H1 (cell line): ENCODE measurements around the gene NEK2. TPM values are rescaled to one million over a fixed set of nuclear protein-coding genes. Genes with fewer than 3 reads are reported as not detected.

Source experiments
- CTCF ChIA-PET: fragments of 300-600 bp; sonication (Branson Sonifier 250); formaldehyde crosslinking; loops from one replicate; lab custom pipeline; 2021; ENCODE audit not compliant: partially characterized antibody; lab: Charles Lee
- POLR2A ChIA-PET: fragments of 300-600 bp; sonication (Branson Sonifier 250); formaldehyde crosslinking; loops from one replicate; lab custom pipeline; 2021; ENCODE audit warnings: inconsistent platforms; ENCODE audit not compliant: partially characterized antibody; lab: Charles Lee
- DNase-seq, 2 experiments: peaks; one replicate each; pipeline versions ENCODE4 v3.0.0 to v3.0.0-alpha.2; 2010 to 2022; ENCODE audit warnings: low spot score in 2 of 2, low read depth in 1 of 2, mixed read lengths in 1 of 2
- FAIRE-seq: peaks from 2 replicates; lab custom pipeline; 2011; peaks lifted over from hg19 to GRCh38; lab: Jason Lieb, UNC
- H2AFZ ChIP-seq: 2 replicates; pipeline ENCODE4 v1.8.1; 2012; ENCODE audit warnings: low read length, inconsistent platforms
- H2AK5ac ChIP-seq: 2 replicates; pipeline ENCODE4 v1.6.1; 2013; ENCODE audit warnings: low read depth, low read length
- H2BK120ac ChIP-seq: replicated peaks from 2 replicates; pipeline ENCODE3; 2013; ENCODE audit warnings: low read depth, low read length, inconsistent platforms
- H2BK12ac ChIP-seq: 2 replicates; pipeline ENCODE4 v1.6.1; 2013; ENCODE audit warnings: low read depth, low read length
- H2BK15ac ChIP-seq: 2 replicates; pipeline ENCODE4 v1.6.1; 2013; ENCODE audit warnings: low read length
- H2BK20ac ChIP-seq: 2 replicates; pipeline ENCODE4 v1.6.1; 2013; ENCODE audit warnings: low read length
- H2BK5ac ChIP-seq: 2 replicates; pipeline ENCODE4 v1.6.1; 2013; ENCODE audit warnings: low read depth, low read length
- H3K14ac ChIP-seq: 2 replicates; pipeline ENCODE4 v1.6.1; 2013; ENCODE audit warnings: inconsistent platforms; ENCODE audit not compliant: insufficient read length
- H3K18ac ChIP-seq: 2 replicates; pipeline ENCODE4 v1.6.1; 2013; ENCODE audit warnings: low read length; ENCODE audit errors: extremely low read depth
- H3K23ac ChIP-seq: 2 replicates; pipeline ENCODE4 v1.6.1; 2013; ENCODE audit warnings: inconsistent platforms; ENCODE audit not compliant: insufficient read length
- H3K23me2 ChIP-seq: 2 replicates; pipeline ENCODE4 v1.6.1; 2013; ENCODE audit warnings: low read depth, low read length
- H3K27ac ChIP-seq: 2 replicates; pipeline ENCODE4 v1.6.1; 2011; ENCODE audit warnings: low read depth, low read length, inconsistent platforms
- H3K27me3 ChIP-seq, 4 experiments: replicated peaks in 1 of 4; 1 replicate in 1 of 4; 2 replicates in 3 of 4; pipeline versions ENCODE4 v1.6.1 to v1.8.1; 2011 to 2013; ENCODE audit warnings: low read length in 3 of 4, mild to moderate bottlenecking in 3 of 4, inconsistent platforms in 2 of 4, mixed read lengths in 2 of 4, moderate library complexity in 1 of 4; ENCODE audit not compliant: control insufficient read depth in 3 of 4, insufficient read depth in 3 of 4; ENCODE audit errors: extremely low read depth in 1 of 4
- H3K36me3 ChIP-seq, 4 experiments: 2 replicates each; pipeline versions ENCODE4 v1.6.1 to v1.8.1; 2011 to 2013; ENCODE audit warnings: mild to moderate bottlenecking in 4 of 4, low read length in 3 of 4, moderate library complexity in 2 of 4, control low read depth in 1 of 4, inconsistent platforms in 1 of 4; ENCODE audit not compliant: insufficient read depth in 4 of 4, control insufficient read depth in 2 of 4
- H3K4ac ChIP-seq: replicated peaks from 2 replicates; pipeline ENCODE3; 2013; ENCODE audit warnings: low read length, low read depth, mixed read lengths, inconsistent platforms; ENCODE audit not compliant: insufficient read length
- H3K4me1 ChIP-seq, 4 experiments: replicated peaks in 1 of 4; 1 replicate in 1 of 4; 2 replicates in 3 of 4; pipeline versions ENCODE4 v1.6.1 to v1.8.1; 2011 to 2013; ENCODE audit warnings: low read length in 3 of 4, inconsistent platforms in 2 of 4, mixed read lengths in 1 of 4; ENCODE audit not compliant: insufficient read depth in 4 of 4, control insufficient read depth in 3 of 4
- H3K4me2 ChIP-seq, 2 experiments: 2 replicates each; pipeline versions ENCODE4 v1.6.1 to v1.8.1; 2011 to 2013; ENCODE audit warnings: low read depth in 2 of 2, low read length in 2 of 2, control low read depth in 1 of 2, inconsistent platforms in 1 of 2, mild to moderate bottlenecking in 1 of 2; ENCODE audit not compliant: insufficient read depth in 1 of 2
- H3K4me3 ChIP-seq, 4 experiments: fragments of 200-600, 300-600 bp in 1 of 4; sonication (generic), shearing (Covaris generic), sonication (Bioruptor Twin) in 1 of 4; 2 replicates each; pipeline versions ENCODE4 v1.5.1 to v1.8.1; 2011 to 2016; ENCODE audit warnings: low read length in 4 of 4, low read depth in 3 of 4, control low read depth in 2 of 4, inconsistent platforms in 2 of 4, mild to moderate bottlenecking in 2 of 4, mixed read lengths in 1 of 4, moderate library complexity in 1 of 4; ENCODE audit not compliant: insufficient read depth in 2 of 4; ENCODE audit errors: extremely low read depth in 1 of 4
- H3K56ac ChIP-seq: replicated peaks from 2 replicates; pipeline ENCODE3; 2013; ENCODE audit warnings: low read depth, mild to moderate bottlenecking, mixed read lengths, low read length, inconsistent platforms; ENCODE audit not compliant: insufficient read length
- H3K79me1 ChIP-seq: 2 replicates; pipeline ENCODE4 v1.6.1; 2013; ENCODE audit warnings: low read depth, low read length, control low read depth
- H3K79me2 ChIP-seq, 2 experiments: 2 replicates each; pipeline versions ENCODE4 v1.6.1 to v1.8.1; 2012 to 2013; ENCODE audit warnings: low read length in 2 of 2, mild to moderate bottlenecking in 2 of 2, inconsistent platforms in 1 of 2; ENCODE audit not compliant: insufficient read depth in 2 of 2, control insufficient read depth in 1 of 2
- H3K9ac ChIP-seq, 4 experiments: replicated peaks in 1 of 4; 1 replicate in 1 of 4; 2 replicates in 3 of 4; pipeline versions ENCODE4 v1.6.1 to v1.8.1; 2011 to 2013; ENCODE audit warnings: low read depth in 3 of 4, low read length in 3 of 4, control low read depth in 2 of 4, mild to moderate bottlenecking in 2 of 4, moderate library complexity in 2 of 4, inconsistent platforms in 1 of 4; ENCODE audit errors: extremely low read depth in 1 of 4
- H3K9me3 ChIP-seq, 2 experiments: 2 replicates each; pipeline versions ENCODE4 v1.6.1 to v1.8.1; 2012 to 2013; ENCODE audit warnings: mild to moderate bottlenecking in 2 of 2, moderate library complexity in 2 of 2, control low read depth in 1 of 2, inconsistent platforms in 1 of 2, low read depth in 1 of 2, low read length in 1 of 2, mixed read lengths in 1 of 2; ENCODE audit not compliant: insufficient read depth in 2 of 2
- H4K20me1 ChIP-seq, 2 experiments: replicated peaks in 1 of 2; 2 replicates each; pipeline versions ENCODE3 to v1.8.1; 2011 to 2013; ENCODE audit warnings: inconsistent platforms in 2 of 2, low read length in 2 of 2, mild to moderate bottlenecking in 1 of 2; ENCODE audit not compliant: insufficient read depth in 2 of 2, control insufficient read depth in 1 of 2
- H4K5ac ChIP-seq: 2 replicates; pipeline ENCODE4 v1.6.1; 2013; ENCODE audit warnings: low read length, low read depth, mixed read lengths, inconsistent platforms; ENCODE audit not compliant: insufficient read length
- H4K8ac ChIP-seq: 2 replicates; pipeline ENCODE4 v1.8.0; 2013; ENCODE audit warnings: mild to moderate bottlenecking, moderate library complexity, low read length, inconsistent platforms; ENCODE audit not compliant: insufficient read depth; ENCODE audit errors: extremely low read depth
- H4K91ac ChIP-seq: replicated peaks from 2 replicates; pipeline ENCODE3; 2013; ENCODE audit warnings: low read length, mixed read lengths, inconsistent platforms; ENCODE audit not compliant: insufficient read length
- BCL11A ChIP-seq, 2 experiments: IDR thresholded peaks; one replicate each; pipeline ENCODE4 v1.6.1; 2011; ENCODE audit warnings: low read depth in 2 of 2, low read length in 2 of 2, mild to moderate bottlenecking in 2 of 2
- BRCA1 ChIP-seq: IDR thresholded peaks from 2 replicates; pipeline ENCODE4 v1.6.1; 2012; ENCODE audit warnings: low read depth, low read length, improper control_type of control experiment
- E2F6 ChIP-seq: IDR thresholded peaks from 2 replicates; pipeline ENCODE4 v1.6.1; 2012; ENCODE audit warnings: inconsistent platforms
- EZH2 ChIP-seq: fragments of 200-600 bp; sonication (generic); IDR thresholded peaks from 2 replicates; pipeline ENCODE4 v1.7.1; 2012; ENCODE audit warnings: low read depth, mild to moderate bottlenecking, moderate library complexity, low read length, inconsistent platforms; ENCODE audit not compliant: severe bottlenecking
- KDM4A ChIP-seq: IDR thresholded peaks from one replicate; pipeline ENCODE4 v1.7.1; 2012; ENCODE audit warnings: low read depth, mild to moderate bottlenecking, moderate library complexity, low read length, inconsistent platforms; ENCODE audit not compliant: severe bottlenecking
- MAFK ChIP-seq: IDR thresholded peaks from 2 replicates; pipeline ENCODE4 v1.6.1; 2012; ENCODE audit warnings: low read depth, mild to moderate bottlenecking, improper control_type of control experiment, low read length
- RNF2 ChIP-seq: fragments of 200-900, 300-1000 bp; sonication (generic); IDR thresholded peaks from 2 replicates; pipeline ENCODE4 v1.7.1; 2016; ENCODE audit warnings: borderline replicate concordance, low read depth, mild to moderate bottlenecking, antibody characterized with exemption, low read length; ENCODE audit not compliant: poor library complexity, severe bottlenecking; ENCODE audit errors: missing control alignments
- RXRA ChIP-seq: IDR thresholded peaks from 2 replicates; pipeline ENCODE4 v1.6.1; 2011; ENCODE audit warnings: low read depth, mild to moderate bottlenecking, low read length, moderate library complexity; ENCODE audit not compliant: insufficient read depth
- SAP30 ChIP-seq: fragments of 300-600 bp; sonication (generic); IDR thresholded peaks from 2 replicates; pipeline ENCODE4 v1.7.1; 2012; ENCODE audit warnings: low read length, moderate library complexity, mild to moderate bottlenecking, inconsistent platforms; ENCODE audit not compliant: insufficient read depth, insufficient replicate concordance
- TAF7 ChIP-seq: optimal IDR thresholded peaks from 2 replicates; pipeline ENCODE3; 2011; ENCODE audit warnings: low read depth, mild to moderate bottlenecking, inconsistent platforms, low read length, moderate library complexity, borderline replicate concordance
- TBP ChIP-seq: IDR thresholded peaks from 2 replicates; pipeline ENCODE4 v1.6.1; 2011; ENCODE audit warnings: low read depth, low read length, improper control_type of control experiment
- YY1 ChIP-seq: IDR thresholded peaks from 2 replicates; pipeline ENCODE4 v1.6.1; 2011; ENCODE audit warnings: low read depth, mild to moderate bottlenecking, low read length
- ZNF274 ChIP-seq: IDR thresholded peaks from 2 replicates; pipeline ENCODE4 v1.7.0; 2012; ENCODE audit warnings: low read length, borderline replicate concordance; ENCODE audit errors: extremely low read depth
- WGBS, 2 experiments: shearing (Covaris generic) in 1 of 2; methylation state at CpG; one replicate each; pipeline versions ENCODE4 v1.1.6 to v1.1.7; 2013 to 2015; ENCODE audit warnings: low lambda C conversion rate in 2 of 2, mixed read lengths in 2 of 2, inconsistent platforms in 1 of 2, low coverage in 1 of 2, missing lambda C conversion rate in 1 of 2; ENCODE audit not compliant: insufficient replicate concordance in 2 of 2, insufficient coverage in 1 of 2, insufficient read length in 1 of 2; ENCODE audit errors: extremely low coverage in 1 of 2, missing lambda C conversion rate in 1 of 2; 5-methylcytosine and 5-hydroxymethylcytosine counted together
- polyA plus RNA-seq, 7 experiments: library from polyadenylated mRNA; depleted of rRNA in 3 of 7; stranded (reverse) in 5 of 7; unstranded in 2 of 7; fragments of >200 nt in 5 of 7; fragments of 200-250 nt in 2 of 7; gene quantifications; 1 replicate in 5 of 7; 2 replicates in 1 of 7; 4 replicates in 1 of 7; pipeline versions ENCODE4 v1.2.1 to v1.2.3, GENCODE V29; 2011 to 2013; ENCODE audit warnings: missing spikeins in 2 of 7, mixed read lengths in 2 of 7
- total RNA-seq: library from RNA; stranded (reverse); fragmentation: NEBNext Ultra II Directional; extraction: Animal tissue kit (Norgen Biotek cat#: 25700); gene quantifications from 2 replicates; pipeline ENCODE4 v1.2.1, GENCODE V29; 2021

The NEK2 gene
- total and polyA plus RNA-seq, 2 of the 8 experiments (the other 6 are each of a cell fraction or from before 2014, with no cell fraction given): 8.4 to 22.9 TPM

- Histone ChIP-seq H3K23ac (no peak overlapping the region), H3K79me2 (no peaks in the 10 kb centered on the region), H3K36me3 (no peaks in the 10 kb centered on the region), H2AK5ac (no peak overlapping the region), H4K5ac (no peak overlapping the region), H3K9ac (no peak overlapping the region), H3K18ac (no peak overlapping the region), H3K14ac (no peak overlapping the region), H3K4me3 (no peak overlapping the region), H3K27me3 (no peaks in the 10 kb centered on the region), H3K56ac (no peak overlapping the region), H2BK20ac (no peak overlapping the region), H4K8ac (no peak overlapping the region), H2BK15ac (no peak overlapping the region), H2BK5ac (no peak overlapping the region), H3K9me3 (no peaks in the 10 kb centered on the region), H2BK12ac (no peak overlapping the region), H4K20me1 (no peaks in the 10 kb centered on the region), H4K91ac (no peak overlapping the region), H3K4ac (no peak overlapping the region), H3K4me2 (no peak overlapping the region), H3K79me1 (no peaks in the 10 kb centered on the region), H2BK120ac (no peak overlapping the region), H3K23me2 (no peaks in the 10 kb centered on the region), H3K27ac (no peak overlapping the region), H3K4me1 (0 out of 7 replicates have a peak, but pooled peaks cover 0 to 6% (median 1%) of the 10 kb centered on the region in 4 experiments), H2AFZ (no peak overlapping the region; the same call in 1 of the 2 replicates)
- no peak for FAIRE-seq
- DNase-seq: no peak
- ChIA-PET POLR2A (no interaction called here), CTCF (interaction anchor here (1.2 to 2.2 kb wide), 7 partner anchors 9 to 108 kb away, joined by 3 to 11 read pairs (median 5); no protein-coding TSS in a partner anchor)
- WGBS, 2 experiments: 92% methylated on average over 6 of the region's 6 CpGs; no CpG with 5 or more reads in 1 of the 2 experiments
- no peak for TF ChIP-seq RXRA
- TF ChIP-seq MAFK: no peak
- no peak for TF ChIP-seq ZNF274
- no peak for TF ChIP-seq BCL11A (IDR thresholded peaks at IDR 0.05; ENCODE audit: low read depth in 2 of 2, low read length in 2 of 2)
- TF ChIP-seq BRCA1: no peak
- no peak for TF ChIP-seq KDM4A
- no peak for TF ChIP-seq TBP
- TF ChIP-seq RNF2: no peak
- no peak for TF ChIP-seq SAP30
- TF ChIP-seq TAF7: no peak
- no peak for TF ChIP-seq E2F6
- no peak for TF ChIP-seq EZH2
- TF ChIP-seq YY1: no peak
These were observed 44.3 kb downstream of the NEK2 start for GRCh38 chr1:211631168-211631567.
